CD4-positive, alpha-beta T cell (primary cell): ENCODE results near the gene CD300A. TPM values are rescaled to one million over a fixed set of nuclear protein-coding genes. Genes with fewer than 3 reads are reported as not detected.
"Not testable (repeated sequence)": the region's sequence is repeated elsewhere in the genome, so short reads cannot be mapped to it uniquely, and the experiment has no call there.

ENCODE experiments used
- ATAC-seq: fragments of 200-7000 bp; cut with Tn5 transposase; one replicate; pipeline ENCODE4 v1.10.0; 2022; ENCODE audit warnings: mild to moderate bottlenecking; ENCODE audit not compliant: poor library complexity
- CTCF ChIA-PET: fragments of 350-600 bp; sonication (Branson Sonifier 250); formaldehyde crosslinking; loops from one replicate; lab custom pipeline; 2021; ENCODE audit warnings: antibody characterized with exemption, inconsistent platforms; lab: Charles Lee
- POLR2A ChIA-PET: fragments of 350-600 bp; sonication (Branson Sonifier 250); formaldehyde crosslinking; loops from one replicate; lab custom pipeline; 2021; ENCODE audit warnings: antibody characterized with exemption, inconsistent platforms; lab: Charles Lee
- DNase-seq, 14 experiments: peaks; one replicate each; pipeline ENCODE4 v3.0.0-alpha.2; 2013 to 2020; ENCODE audit warnings: mixed read lengths in 2 of 14
- H3K27ac ChIP-seq, 2 donors: one replicate each; pipeline versions ENCODE4 v1.5.1 to v1.7.0; 2013; ENCODE audit warnings: low read length in 2 of 2, low read depth in 1 of 2, mild to moderate bottlenecking in 1 of 2
- H3K27me3 ChIP-seq, 2 experiments: 1 replicate in 1 of 2; 2 replicates in 1 of 2; pipeline versions ENCODE4 v1.6.1 to v1.7.0; 2013; ENCODE audit warnings: low read length in 2 of 2, control low read depth in 1 of 2, mild to moderate bottlenecking in 1 of 2, moderate library complexity in 1 of 2; ENCODE audit not compliant: insufficient read depth in 2 of 2, control insufficient read depth in 1 of 2
- H3K36me3 ChIP-seq: one replicate; pipeline ENCODE4 v1.6.1; 2013; ENCODE audit warnings: low read length, control low read depth; ENCODE audit not compliant: insufficient read depth
- H3K4me1 ChIP-seq: one replicate; pipeline ENCODE4 v1.6.1; 2013; ENCODE audit warnings: low read length, control low read depth; ENCODE audit not compliant: insufficient read depth
- H3K4me3 ChIP-seq: one replicate; pipeline ENCODE4 v1.5.1; 2013; ENCODE audit warnings: mild to moderate bottlenecking, low read length, moderate library complexity
- H3K9me3 ChIP-seq, 2 experiments: 1 replicate in 1 of 2; 2 replicates in 1 of 2; pipeline versions ENCODE4 v1.6.1 to v1.7.0; 2013; ENCODE audit warnings: low read length in 2 of 2, mild to moderate bottlenecking in 2 of 2, control low read depth in 1 of 2, moderate library complexity in 1 of 2; ENCODE audit not compliant: control insufficient read depth in 1 of 2, insufficient read depth in 1 of 2
- H3K27ac Mint-ChIP-seq: one replicate; pipeline ENCODE4 v1.8.0; 2020; ENCODE audit warnings: mixed read lengths
- H3K27me3 Mint-ChIP-seq: one replicate; pipeline ENCODE4 v1.8.0; 2021; ENCODE audit warnings: mixed read lengths
- H3K36me3 Mint-ChIP-seq: one replicate; pipeline ENCODE4 v1.8.0; 2021; ENCODE audit warnings: low read depth, mixed read lengths
- H3K4me1 Mint-ChIP-seq: one replicate; pipeline ENCODE4 v1.8.0; 2021; ENCODE audit warnings: low read depth, mixed read lengths
- H3K4me3 Mint-ChIP-seq: one replicate; pipeline ENCODE4 v1.8.0; 2020; ENCODE audit warnings: mild to moderate bottlenecking, mixed read lengths
- H3K9me3 Mint-ChIP-seq: one replicate; pipeline ENCODE4 v1.8.0; 2020; ENCODE audit warnings: mixed read lengths
- intact Hi-C, 2 experiments: fragments of 100-400 bp; cut with DNase I in 1 of 2; cut with micrococcal nuclease in 1 of 2; formaldehyde crosslinking; loops; one replicate each; pipeline versions ENCODE4 v1.15.1 to v1.9.0; 2023 to 2025; cut with DNase I, micrococcal nuclease
- total RNA-seq, 174 experiments: library from RNA in 2 of 174; stranded (reverse) in 2 of 174; gene quantifications; one replicate each; pipeline ENCODE4 v1.2.3 and lab custom pipeline; 2021 to 2026
- TF ChIP-seq, protein P1 (sequence below): fragments of 200-600 bp; IDR thresholded peaks from one replicate; pipeline ENCODE4 v1.8.0; 2022; ENCODE audit warnings: antibody characterized with exemption, mild to moderate bottlenecking

Gene CD300A
- total RNA-seq, 2 experiments from 2014 or later = 1.8 to 2.6 TPM

DNA sequence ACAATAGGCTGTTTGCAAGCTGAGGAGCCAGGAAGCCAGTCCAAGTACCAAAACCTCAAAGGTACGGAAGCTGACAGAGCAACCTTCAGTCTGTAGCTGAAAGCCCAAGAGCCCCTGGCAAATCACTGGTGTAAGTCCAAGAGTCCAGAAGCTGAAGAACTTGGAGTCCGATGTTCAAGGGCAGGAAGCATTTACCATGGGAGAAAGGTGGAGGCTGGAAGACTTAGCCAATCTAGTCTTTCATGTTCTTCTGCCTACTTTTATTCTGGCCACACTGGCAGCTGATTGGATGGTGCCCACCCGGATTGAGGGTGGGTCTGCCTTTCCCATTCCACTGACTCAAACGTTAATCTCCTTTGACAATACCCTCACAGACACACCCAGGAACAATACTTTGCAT is 49.5 kb downstream of the CD300A start:
- Mint-ChIP-seq H3K36me3 (peaks cover 12% of the 10 kb centered on the region), H3K4me1 (peaks cover 9% of the 10 kb centered on the region), H3K27me3 (peaks cover 43% of the 10 kb centered on the region), H3K9me3 (peaks cover 11% of the 10 kb centered on the region), H3K27ac (no peak overlapping the region), H3K4me3 (no peak overlapping the region)
- intact Hi-C loops = no loop called here
- no peak overlapping the region for H3K27ac ChIP-seq
- POLR2A ChIA-PET = no interaction called here
- DNase-seq (no peak), ATAC-seq (no peak)
- H3K36me3 ChIP-seq = no peaks in the 10 kb centered on the region
- no peaks in the 10 kb centered on the region for H3K4me1 ChIP-seq
- H3K4me3 ChIP-seq = no peak overlapping the region
- H3K9me3 ChIP-seq = peaks cover 0 to 2% of the 10 kb centered on the region in 2 experiments
- CTCF ChIA-PET = no interaction called here
- TF ChIP-seq, protein P1, sequence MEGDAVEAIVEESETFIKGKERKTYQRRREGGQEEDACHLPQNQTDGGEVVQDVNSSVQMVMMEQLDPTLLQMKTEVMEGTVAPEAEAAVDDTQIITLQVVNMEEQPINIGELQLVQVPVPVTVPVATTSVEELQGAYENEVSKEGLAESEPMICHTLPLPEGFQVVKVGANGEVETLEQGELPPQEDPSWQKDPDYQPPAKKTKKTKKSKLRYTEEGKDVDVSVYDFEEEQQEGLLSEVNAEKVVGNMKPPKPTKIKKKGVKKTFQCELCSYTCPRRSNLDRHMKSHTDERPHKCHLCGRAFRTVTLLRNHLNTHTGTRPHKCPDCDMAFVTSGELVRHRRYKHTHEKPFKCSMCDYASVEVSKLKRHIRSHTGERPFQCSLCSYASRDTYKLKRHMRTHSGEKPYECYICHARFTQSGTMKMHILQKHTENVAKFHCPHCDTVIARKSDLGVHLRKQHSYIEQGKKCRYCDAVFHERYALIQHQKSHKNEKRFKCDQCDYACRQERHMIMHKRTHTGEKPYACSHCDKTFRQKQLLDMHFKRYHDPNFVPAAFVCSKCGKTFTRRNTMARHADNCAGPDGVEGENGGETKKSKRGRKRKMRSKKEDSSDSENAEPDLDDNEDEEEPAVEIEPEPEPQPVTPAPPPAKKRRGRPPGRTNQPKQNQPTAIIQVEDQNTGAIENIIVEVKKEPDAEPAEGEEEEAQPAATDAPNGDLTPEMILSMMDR = no peak
- peaks cover 3 to 16% of the 10 kb centered on the region in 2 experiments for H3K27me3 ChIP-seq

DNA sequence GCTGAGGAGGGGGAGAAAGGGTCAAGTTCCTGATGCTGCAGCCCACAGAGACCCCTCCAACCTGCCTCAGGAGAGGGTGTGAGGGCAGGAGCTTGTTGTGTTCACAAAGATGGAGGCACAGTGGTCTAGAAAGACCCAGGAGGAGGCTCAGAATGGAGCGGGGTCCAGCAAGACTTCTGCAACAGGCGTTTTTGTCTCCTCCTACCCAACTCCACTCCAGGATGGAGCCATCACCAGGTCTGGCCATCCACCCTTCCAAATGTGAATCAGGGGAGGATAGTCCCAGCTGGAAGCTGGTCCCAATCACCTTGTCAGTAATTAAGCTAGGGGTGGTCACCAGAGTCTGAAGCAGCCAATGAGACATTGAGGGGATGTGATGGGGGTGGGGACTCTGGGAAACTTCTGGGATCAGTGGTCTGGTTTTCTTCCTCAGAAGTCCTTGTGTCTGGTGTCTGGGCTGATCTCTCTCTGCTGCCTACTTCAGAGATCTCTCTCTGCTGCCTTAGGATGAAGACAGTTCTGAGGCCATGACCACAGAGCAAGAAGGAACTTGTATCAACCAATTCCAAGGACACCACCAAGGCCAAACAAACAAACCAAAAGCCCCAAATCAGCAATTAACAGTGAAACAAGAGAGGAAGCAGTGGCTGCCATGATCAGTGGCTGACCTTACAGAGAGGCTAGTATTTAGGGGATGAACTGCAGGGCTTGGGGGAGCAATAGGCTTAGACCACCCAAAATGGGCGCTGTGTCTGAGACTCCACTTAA is 50.3 kb downstream of the CD300A start:
- ATAC-seq (no peak), DNase-seq (no peak)
- Mint-ChIP-seq H3K27me3 (peaks cover 51% of the 10 kb centered on the region), H3K4me3 (no peak overlapping the region), H3K4me1 (peaks cover 9% of the 10 kb centered on the region), H3K9me3 (peaks cover 11% of the 10 kb centered on the region), H3K27ac (no peak overlapping the region), H3K36me3 (peaks cover 13% of the 10 kb centered on the region)
- TF ChIP-seq, protein P1 = no peak
- H3K9me3 ChIP-seq = peaks cover 0 to 5% of the 10 kb centered on the region in 2 experiments
- H3K27ac ChIP-seq = no peak overlapping the region
- H3K36me3 ChIP-seq = no peaks in the 10 kb centered on the region
- H3K4me1 ChIP-seq = peaks cover 3% of the 10 kb centered on the region
- ChIA-PET POLR2A (no interaction called here), CTCF (no interaction called here)
- no peak overlapping the region for H3K4me3 ChIP-seq
- H3K27me3 ChIP-seq = peaks cover 11 to 23% of the 10 kb centered on the region in 2 experiments
- intact Hi-C loops = no loop called here

DNA sequence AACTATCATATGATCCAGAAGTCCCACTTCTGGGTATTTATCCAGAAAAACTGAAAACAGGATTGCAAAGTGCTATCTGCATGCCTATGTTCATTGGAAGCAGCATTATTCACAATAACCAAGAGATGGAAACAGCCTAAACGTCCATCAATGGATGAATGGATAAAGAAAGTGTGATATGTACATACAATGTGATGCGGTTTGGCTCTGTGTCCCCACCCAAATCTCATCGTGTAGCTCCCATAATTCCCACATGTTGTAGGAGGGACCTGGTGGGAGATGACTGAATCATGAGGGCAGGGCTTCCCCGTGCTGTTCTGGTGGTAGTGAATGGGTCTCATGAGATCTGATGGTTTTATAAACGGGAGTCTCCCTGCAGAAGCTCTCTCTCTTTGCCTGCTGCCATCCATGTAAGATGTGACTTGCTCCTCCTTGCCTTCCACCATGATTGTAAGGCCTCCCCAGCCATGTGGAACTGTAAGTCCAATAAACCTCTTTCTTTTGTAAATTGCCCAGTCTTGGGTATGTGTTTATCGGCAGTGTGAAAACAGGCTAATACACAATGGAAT is 52.1 kb downstream of the CD300A start:
- H3K4me3 ChIP-seq, intact Hi-C loops, H3K4me1 ChIP-seq, ATAC-seq, H3K4me1 Mint-ChIP-seq, CTCF ChIA-PET, DNase-seq, POLR2A ChIA-PET, H3K27ac ChIP-seq, H3K4me3 Mint-ChIP-seq, H3K27ac Mint-ChIP-seq, H3K36me3 ChIP-seq: not testable (repeated sequence)
- H3K36me3 Mint-ChIP-seq = peaks cover 13% of the 10 kb centered on the region
- Histone ChIP-seq H3K27me3 (peaks cover 24 to 27% of the 10 kb centered on the region in 2 experiments), H3K9me3 (peaks cover 0 to 17% of the 10 kb centered on the region in 2 experiments)
- H3K27me3 Mint-ChIP-seq = peaks cover 49% of the 10 kb centered on the region
- H3K9me3 Mint-ChIP-seq = peaks cover 11% of the 10 kb centered on the region
